ENCODE data around the gene PF4V1. TPM values are rescaled to one million over a fixed set of nuclear protein-coding genes. Genes with fewer than 3 reads are reported as not detected.

PF4V1 gene
- polyA plus RNA-seq, 2 of the 4 experiments (the other 2 are of a cell fraction): not detected

GRCh38 chr4:73855406-73855805 is 2.3 kb downstream of the PF4V1 start:
- 66% methylated on average over 3 of the region's 4 CpGs for WGBS (ENCODE audit: missing lambda C conversion rate)
- no peak overlapping the region for H3K4me3 ChIP-seq
- no peak for DNase-seq (ENCODE audit: low read depth in 1 of 2, low spot score in 1 of 2)
- no peak overlapping the region for H3K27ac ChIP-seq
- TF ChIP-seq HES2 (IDR thresholded peaks at IDR 0.05) (no peak), NPAS2 (CRISPR knock-in tag; IDR thresholded peaks at IDR 0.05; ENCODE audit: borderline replicate concordance) (no peak)
- POLR2A ChIA-PET: no interaction called here
- CTCF ChIA-PET: interaction anchor here (1.4 kb wide), 1 partner anchor 13 kb away, joined by 3 read pairs; no protein-coding TSS in a partner anchor
- no peaks in the 10 kb centered on the region for H3K4me1 ChIP-seq
- ATAC-seq: no peak
- H3K4me2 ChIP-seq: no peak overlapping the region
- peaks cover 20% of the 10 kb centered on the region for H3K9me3 ChIP-seq
- no peak for FAIRE-seq

- H3K4me2 ChIP-seq: peak overlapping the region; percentile 37; the same call in 1 of the 3 replicates
- no peak for FAIRE-seq
- H3K4me3 ChIP-seq: no peak overlapping the region
- no peak for ATAC-seq
- H3K27ac ChIP-seq: peak overlapping the region; percentile 53 to 60; a peak in 4 of 6 replicates
- CTCF ChIA-PET: interaction anchor here (0.6 kb wide), 1 partner anchor 128 kb away, joined by 5 read pairs; no protein-coding TSS in a partner anchor
- POLR2A ChIA-PET: interaction anchor here (0.9 kb wide), 1 partner anchor 12 kb away, joined by 3 read pairs; the partner anchor contains the start of gene CXCL1
- TF ChIP-seq HES2 (IDR thresholded peaks at IDR 0.05) (no peak), MAFK (IDR thresholded peaks at IDR 0.05; ENCODE audit: partially characterized antibody) (peak; percentile 23), JUN (IDR thresholded peaks at IDR 0.05) (no peak; a peak in 1 of 5 replicates), FOSL2 (IDR thresholded peaks at IDR 0.05) (no peak), FOSL2 (CRISPR knock-in tag; IDR thresholded peaks at IDR 0.05) (0 out of 2 replicates have a peak, but pooled peaks have one; percentile 27)
- DNase-seq (ENCODE audit: low read depth in 1 of 2, low spot score in 1 of 2): peak in 1 of 2 experiments; percentile 40
- H3K9me3 ChIP-seq: peaks cover 20% of the 10 kb centered on the region
- H3K4me1 ChIP-seq: no peaks in the 10 kb centered on the region
Measured at GRCh38 chr4:73856518-73856917, 3.4 kb downstream of the PF4V1 start.

GRCh38 chr4:73859614-73860088 is 6.6 kb downstream of the PF4V1 start:
- no peak overlapping the region for H3K4me3 ChIP-seq
- H3K4me2 ChIP-seq: no peak overlapping the region
- peaks cover 20% of the 10 kb centered on the region for H3K9me3 ChIP-seq
- FAIRE-seq (no peak), ATAC-seq (no peak), DNase-seq (ENCODE audit: low read depth in 1 of 2, low spot score in 1 of 2) (no peak)
- ChIA-PET CTCF (interaction anchor here (1.2 to 1.3 kb wide), 3 partner anchors 130 to 206 kb away, joined by 3 to 4 read pairs (median 3); partner anchors contain the start of gene CXCL3), POLR2A (no interaction called here)
- TF ChIP-seq EHMT2 (IDR thresholded peaks at IDR 0.05; ENCODE audit: low read depth) (no peak), HDAC2 (IDR thresholded peaks at IDR 0.05) (no peak), ATOH8 (CRISPR knock-in tag; IDR thresholded peaks at IDR 0.05; ENCODE audit: low read depth) (no peak), HES2 (IDR thresholded peaks at IDR 0.05) (no peak), EP300 (IDR thresholded peaks at IDR 0.05) (no peak), JUNB (IDR thresholded peaks at IDR 0.05) (no peak), CEBPB (IDR thresholded peaks at IDR 0.05) (no peak), HMGXB4 (CRISPR knock-in tag; IDR thresholded peaks at IDR 0.05; ENCODE audit: borderline replicate concordance) (no peak), HOXA7 (CRISPR knock-in tag; IDR thresholded peaks at IDR 0.05) (no peak), BHLHE40 (IDR thresholded peaks at IDR 0.05; ENCODE audit: low read depth, low read length) (no peak), CBX8 (IDR thresholded peaks at IDR 0.05) (no peak), POLR2A (IDR thresholded peaks at IDR 0.05; ENCODE audit: low read length) (no peak), POLR2AphosphoS2 (conservative IDR thresholded peaks at IDR 0.05; ENCODE audit: low read length) (no peak), KDM5A (IDR thresholded peaks at IDR 0.05) (no peak), ZC3H11A (IDR thresholded peaks at IDR 0.05) (no peak), ESRRA (IDR thresholded peaks at IDR 0.05; ENCODE audit: borderline replicate concordance, low read length) (no peak), TFCP2L1 (CRISPR knock-in tag; IDR thresholded peaks at IDR 0.05) (no peak)
- no peak overlapping the region for H3K27ac ChIP-seq
- H3K4me1 ChIP-seq: no peaks in the 10 kb centered on the region

All from A549 (cell line).